NK-92 treated with Interleukin-12 subunit alpha and Interleukin-12 subunit beta, amount 100 ng/mL, for 24 hours (cell line): ENCODE measurements around the gene NF1.

Source experiments
- DNase-seq: peaks from one replicate; lab custom pipeline; 2025; lab: John Stamatoyannopoulos, UW

Gene NF1

GRCh38 chr17:31411707-31412285, 317.0 kb downstream of the NF1 start:
- no peak for DNase-seq

DNA sequence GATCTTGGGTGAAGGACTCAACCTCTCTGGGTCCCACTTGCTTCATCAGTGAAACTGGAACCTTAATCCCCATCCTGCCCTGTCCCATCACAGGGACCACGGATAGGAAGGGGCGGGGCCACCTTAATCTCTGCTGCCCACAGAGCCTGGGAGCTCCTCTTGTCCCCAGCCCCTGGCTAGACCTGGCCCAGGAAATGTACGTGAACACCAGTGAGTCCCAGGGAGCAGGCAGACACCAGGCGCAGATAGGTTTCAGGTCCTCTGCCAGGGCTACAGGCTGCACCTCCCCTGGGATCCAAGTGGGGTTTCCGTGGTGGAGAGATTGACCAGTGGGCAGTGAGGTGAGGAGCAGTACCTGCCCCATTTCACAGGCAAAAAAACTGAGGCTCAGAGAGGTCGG, 317.7 kb downstream of the NF1 start:
- no peak for DNase-seq

DNA sequence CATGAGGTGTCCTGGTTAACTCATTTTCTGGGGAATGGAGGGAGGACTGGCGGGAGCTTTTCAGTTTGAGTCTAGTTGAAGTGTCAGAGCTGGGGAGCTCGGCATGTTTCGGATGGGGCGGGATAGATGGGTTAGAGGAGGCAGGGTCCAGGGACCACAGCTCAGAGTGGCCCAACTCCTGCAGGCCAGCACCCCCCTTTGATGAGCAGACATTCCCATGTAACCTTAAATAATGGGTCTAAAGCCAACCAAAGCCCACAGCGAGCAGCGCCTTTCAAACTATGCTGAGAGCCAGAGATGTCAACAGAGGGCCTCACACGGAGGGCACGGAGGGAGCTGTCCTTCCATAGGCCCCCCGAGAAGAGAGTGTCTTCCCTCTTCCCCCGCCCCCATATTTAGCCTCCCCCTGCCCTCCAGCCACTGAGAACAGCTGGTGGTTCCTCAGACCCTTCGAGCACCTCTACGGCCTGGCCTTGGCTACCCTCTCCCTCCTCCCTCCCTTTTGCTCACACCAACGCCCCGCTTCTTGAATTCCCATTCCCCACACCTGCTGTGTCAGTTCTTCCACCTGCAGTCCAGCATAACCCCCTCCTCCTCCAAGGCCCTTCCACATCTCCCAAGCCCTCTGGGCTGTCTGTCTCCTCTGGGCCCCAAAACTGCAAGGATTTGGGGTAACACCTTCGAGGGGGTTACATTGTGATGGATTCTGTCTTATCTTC, 318.5 kb downstream of the NF1 start:
- DNase-seq: no peak

GRCh38 chr17:31413874-31414549, 319.2 kb downstream of the NF1 start:
- DNase-seq: no peak

- DNase-seq: no peak
Observed at GRCh38 chr17:31414550-31414918, 319.8 kb downstream of the NF1 start.

GRCh38 chr17:31415004-31415454, 320.3 kb downstream of the NF1 start:
- no peak for DNase-seq

DNA sequence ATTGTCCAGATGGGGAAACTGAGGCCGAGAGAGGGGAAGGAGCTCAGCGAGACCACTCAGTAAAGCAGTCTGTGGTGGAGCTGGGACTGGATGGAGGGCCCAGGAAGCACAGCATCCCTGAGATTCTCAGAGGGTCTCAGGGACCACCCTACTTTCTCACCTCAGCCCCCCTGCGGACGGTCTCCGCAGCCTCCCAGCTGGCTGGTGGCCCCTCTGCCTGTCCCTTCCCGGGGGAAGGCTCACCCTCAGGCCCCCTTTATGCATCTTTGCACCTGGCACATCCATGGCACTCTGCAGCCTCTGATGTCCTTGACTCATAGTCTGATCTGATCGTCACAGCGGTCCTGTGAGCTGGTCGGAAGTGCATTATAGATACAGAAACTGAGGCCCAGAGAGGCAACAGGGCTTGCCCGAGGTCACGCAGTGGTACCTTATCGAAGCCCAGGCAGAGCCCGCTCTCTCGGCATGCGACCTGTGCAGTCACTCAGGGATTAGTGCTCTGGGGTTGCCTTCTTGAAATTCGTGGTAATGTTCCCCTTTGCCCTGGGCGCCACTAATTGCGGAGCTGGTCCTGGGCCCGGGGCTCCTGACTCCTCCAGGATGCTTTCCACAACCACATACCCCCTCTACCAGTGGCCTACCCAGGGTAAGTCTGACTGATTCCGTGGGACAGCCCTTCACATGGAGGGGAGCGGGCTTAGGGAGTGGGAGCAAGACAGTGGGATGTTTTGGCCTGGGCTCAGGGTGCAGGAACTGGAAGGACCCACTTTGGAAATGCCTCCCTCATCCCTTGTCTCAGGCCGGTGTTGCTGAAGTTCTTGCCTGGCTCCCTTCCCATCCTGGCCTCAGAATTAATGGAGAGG, 321.1 kb downstream of the NF1 start:
- no peak for DNase-seq

GRCh38 chr17:31416503-31416923, 321.7 kb downstream of the NF1 start:
- DNase-seq: no peak

- no peak for DNase-seq
Observed at GRCh38 chr17:31417051-31417792, 322.4 kb downstream of the NF1 start.

GRCh38 chr17:31418773-31419350, 324.1 kb downstream of the NF1 start:
- no peak for DNase-seq

- no peak for DNase-seq
Observed at GRCh38 chr17:31422443-31422842, 327.7 kb downstream of the NF1 start.

GRCh38 chr17:31424944-31425281, 330.1 kb downstream of the NF1 start:
- DNase-seq: no peak

DNA sequence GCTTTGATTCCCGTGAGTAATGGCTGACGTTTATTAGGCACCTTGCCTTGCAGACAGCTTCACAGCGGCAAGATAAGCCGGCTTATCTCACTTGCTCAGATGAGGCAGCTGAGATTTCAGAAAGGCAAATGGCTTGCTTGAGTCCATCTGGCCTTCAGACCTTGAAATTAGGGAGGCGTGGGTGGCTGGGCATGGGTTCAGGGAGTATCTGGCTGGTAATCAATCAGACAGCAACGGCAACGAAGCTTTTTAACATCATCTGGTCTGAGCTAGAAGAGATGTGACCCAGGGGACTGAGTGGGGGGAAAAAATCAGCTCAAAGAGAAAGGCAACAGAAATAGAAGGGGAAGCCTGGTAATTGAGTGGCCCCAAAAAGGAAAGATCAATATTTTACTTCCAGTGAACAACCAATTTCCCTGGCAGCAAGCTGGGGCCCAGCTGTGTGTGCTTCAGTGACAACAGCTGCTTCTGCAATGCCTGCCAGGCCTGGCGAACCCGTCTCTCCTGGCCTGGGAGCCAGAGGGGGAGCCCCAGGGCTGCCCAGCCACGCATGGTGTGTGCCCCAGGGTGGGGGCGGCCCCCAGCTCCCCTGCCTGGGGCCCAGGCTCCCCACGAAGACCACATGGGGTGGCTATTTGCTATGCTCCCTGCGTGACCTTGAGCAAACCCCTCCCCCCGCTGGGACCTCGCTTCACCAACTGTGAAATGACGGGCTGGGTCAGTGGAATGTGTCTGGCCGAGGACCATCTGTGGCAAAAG, 330.7 kb downstream of the NF1 start:
- DNase-seq: no peak
